NCI-H2029 (cell line): Measurements from ENCODE around the gene PEF1.
"Not testable (repeated sequence)": the region's sequence is repeated elsewhere in the genome, so short reads cannot be mapped to it uniquely, and the experiment has no call there.

Experiments used
- DNase-seq: peaks from one replicate; lab custom pipeline; 2025; lab: John Stamatoyannopoulos, UW

Gene PEF1

DNA sequence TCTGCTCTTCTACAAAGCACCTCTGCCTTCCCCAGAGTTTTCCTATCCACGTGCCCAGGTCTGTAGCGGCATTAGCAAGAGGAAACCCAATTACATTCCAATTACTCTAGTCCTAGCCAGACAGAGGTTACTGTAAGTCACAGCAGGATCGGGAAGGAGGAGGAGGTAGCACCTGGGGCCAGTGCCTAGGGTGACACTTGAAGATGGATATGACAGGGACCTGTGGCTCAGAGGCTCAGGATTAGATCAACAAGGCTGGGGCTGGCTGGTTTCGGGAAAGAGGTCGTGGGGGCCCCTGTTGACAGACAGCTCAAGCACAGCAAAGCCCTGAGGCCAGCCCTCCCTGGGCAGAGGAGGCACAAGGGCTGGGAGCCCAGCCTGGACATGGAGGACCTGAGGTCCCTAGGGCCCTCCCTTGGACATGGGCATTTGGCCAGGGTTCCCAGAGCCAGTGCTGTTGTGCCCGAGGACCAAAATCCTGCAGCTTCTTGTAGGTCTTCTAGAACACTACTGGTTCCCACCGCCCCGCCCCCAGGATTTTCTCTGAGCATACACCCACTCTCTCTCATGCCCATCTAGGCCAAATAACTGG, 30.2 kb downstream of the PEF1 start:
- DNase-seq = no peak

DNA sequence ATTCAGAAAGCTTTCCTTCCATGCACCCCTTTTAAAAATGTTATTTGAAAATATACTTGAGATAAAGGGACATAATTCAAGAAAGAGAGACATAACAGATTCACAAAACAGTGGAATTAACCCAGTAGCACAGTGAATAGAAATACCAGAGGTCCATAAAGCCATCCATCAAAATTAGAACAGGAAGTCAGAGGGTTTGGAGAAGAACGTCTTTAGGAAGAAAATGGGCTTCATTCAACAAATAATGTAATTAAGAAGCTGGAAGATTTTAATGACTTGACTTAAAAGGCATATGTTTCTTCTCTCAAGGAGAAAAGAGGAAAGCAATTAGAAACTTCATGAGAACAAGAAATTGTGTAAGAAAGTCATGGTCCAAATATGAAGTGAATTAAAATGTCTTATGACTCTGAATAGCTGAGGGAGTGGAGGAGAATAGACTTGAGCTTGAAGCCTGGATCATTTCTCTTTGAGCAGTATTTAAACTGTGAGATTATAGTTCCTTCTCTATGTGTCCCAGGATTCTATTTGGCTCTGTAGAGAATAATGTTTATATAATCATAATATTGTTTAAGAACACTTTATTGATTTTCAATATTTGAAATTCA, 35.1 kb downstream of the PEF1 start:
- DNase-seq = no peak

DNA sequence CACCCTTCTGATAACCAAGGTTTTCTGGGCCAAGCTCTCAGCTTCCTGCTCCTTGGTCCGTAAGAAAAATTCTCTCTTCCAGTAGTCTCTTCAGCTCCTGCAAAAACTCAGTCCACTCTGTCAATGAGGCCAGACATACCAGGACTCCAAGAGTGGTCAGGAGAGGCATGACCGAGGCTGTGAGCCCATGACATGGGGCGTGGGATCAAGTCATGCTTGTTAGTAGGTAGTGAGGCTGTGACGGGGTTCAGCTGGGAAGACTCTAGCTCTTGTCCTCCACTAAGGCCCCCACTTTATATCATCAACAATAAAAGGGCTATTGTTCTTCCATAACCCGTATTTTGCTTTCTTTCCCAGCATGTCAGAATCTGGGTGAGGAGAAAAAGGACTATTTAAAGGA, 37.3 kb downstream of the PEF1 start:
- DNase-seq = no peak

DNA sequence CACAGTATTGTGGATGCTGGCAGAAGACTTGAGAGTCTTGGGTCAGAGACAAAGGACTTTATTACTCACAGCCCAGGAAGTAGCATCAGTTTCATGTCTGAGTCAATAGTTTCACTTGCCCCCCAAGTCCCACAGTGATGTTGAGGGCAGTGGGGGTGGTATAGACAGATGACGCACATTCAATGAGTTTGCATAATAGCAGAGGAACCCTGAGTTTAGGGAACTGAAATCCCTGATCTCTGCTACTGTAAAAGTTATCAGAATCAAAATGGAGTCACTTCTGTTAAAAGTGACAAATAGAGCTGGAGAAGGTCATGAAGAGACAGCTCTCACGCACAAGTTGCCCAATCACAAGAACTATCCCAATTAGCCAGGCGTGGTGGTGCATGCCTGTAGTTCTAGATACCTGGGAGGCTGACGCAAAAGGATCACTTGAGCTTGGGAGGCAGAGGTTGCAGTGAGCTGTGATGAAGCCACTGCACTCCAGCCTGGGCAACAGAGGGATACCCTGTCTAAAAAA, 38.7 kb downstream of the PEF1 start:
- DNase-seq = no peak

DNA sequence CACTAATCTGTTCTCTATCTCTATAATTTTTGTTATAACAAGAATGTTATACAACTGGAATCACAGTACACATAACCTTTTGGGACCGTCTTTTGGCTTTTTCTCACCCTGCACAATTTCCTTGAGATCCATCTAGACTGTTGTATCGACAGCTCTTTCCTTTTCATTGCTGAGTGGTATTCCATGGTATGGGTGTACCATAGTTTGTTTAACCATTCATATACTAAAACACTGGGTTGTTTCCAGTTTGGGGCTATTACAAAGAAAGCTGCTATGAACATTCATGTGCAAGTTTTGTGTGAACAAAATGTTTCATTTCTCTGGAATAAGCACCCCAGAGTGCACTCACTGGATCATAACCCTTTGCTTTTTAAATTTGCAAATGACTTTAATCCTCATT, 42.6 kb downstream of the PEF1 start:
- no peak for DNase-seq

DNA sequence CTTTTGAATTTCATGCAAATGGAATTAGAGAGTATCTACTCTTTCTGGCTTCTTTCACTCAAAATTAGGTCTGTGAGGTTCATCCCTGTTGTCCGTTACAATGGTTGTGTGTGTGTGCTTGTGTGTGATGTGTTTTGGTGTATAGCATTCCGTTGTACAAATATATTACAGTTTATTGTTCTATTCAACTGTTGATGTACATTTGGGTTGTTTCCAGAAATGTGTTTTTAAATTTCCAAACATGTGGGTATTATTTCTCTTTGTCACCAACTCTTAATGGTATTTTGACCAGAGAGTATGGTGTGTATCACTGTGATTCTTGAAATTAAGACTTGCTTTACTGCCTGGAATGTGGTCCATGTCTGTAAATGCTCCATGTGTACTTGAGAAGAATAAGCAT, 44.0 kb downstream of the PEF1 start:
- no peak for DNase-seq

DNA sequence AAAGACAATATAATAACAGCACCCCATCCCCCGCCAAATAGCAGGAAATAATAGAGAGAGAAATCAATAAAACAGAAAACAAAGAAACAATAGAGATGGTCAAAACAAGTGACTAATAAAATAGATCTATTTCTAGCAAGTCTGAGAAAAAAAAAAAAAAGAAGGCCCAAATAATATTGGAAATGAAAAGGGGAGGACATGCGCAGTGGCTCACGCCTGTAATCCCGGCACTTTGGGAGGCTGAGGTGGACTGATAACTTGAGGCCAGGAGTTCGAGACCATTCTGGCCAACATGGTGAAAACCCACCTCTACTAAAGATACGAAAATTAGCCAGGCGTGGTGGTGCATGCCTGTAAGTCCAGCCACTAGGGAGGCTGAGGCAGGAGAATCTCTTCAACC, 45.7 kb downstream of the PEF1 start:
- no peak for DNase-seq

DNA sequence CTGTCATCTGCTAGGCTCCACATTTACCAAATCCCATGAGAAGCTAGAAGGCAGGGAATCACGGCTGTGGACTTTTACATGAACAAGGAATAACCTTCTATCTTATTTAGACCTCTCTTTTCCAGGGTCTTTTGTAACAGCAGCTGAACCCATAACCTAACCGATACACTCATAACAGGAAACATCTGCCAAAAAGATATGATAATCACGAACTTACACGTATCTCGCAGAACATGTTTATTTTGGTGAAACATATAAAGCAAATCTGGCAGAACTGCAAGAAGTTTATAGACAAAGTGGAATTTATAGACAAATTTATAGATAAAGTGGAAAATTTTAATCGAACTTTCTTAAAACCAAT, 48.0 kb downstream of the PEF1 start:
- no peak for DNase-seq

DNA sequence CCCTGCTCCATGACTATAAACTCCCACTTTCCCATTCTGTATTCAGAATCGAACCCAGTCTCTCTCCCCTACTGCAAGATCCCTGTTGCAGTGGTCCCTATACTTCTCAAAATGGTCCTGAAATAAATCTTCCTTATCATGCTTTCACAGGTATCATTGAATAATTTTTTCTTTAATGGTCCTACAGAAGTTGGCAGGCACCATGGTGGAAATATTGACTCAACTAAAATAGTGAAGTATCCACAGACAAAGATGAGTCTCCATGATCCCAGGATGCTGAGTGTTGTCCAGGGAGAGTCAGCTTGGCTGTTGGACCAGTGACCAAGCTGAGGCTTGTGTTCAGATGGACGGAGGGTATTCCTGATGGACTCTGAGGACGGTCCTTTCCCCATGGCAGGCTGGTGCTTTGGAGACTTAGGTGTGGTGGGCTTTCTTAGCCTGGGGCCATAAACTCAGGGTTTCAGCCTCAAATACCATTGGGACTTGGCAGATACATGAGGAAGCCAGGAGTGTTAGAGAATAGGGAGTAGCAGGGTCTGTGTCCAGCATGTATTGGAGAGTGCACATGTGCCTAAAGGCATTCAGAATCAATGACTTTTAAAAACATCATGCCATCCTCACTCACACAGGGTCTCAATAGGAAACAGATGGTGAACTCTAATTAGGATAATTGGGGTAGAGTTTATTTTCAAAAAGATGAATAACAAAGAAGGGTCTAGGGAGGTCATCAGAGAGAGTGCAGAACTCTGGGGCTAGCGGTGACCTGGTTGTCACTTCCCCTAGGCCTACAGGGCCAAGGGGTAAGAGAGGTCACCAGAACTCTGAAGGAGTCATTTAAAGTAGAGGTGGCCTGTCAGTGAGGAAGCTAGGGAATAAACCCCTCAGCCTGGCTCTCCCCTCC, 48.6 kb downstream of the PEF1 start:
- DNase-seq = no peak

DNA sequence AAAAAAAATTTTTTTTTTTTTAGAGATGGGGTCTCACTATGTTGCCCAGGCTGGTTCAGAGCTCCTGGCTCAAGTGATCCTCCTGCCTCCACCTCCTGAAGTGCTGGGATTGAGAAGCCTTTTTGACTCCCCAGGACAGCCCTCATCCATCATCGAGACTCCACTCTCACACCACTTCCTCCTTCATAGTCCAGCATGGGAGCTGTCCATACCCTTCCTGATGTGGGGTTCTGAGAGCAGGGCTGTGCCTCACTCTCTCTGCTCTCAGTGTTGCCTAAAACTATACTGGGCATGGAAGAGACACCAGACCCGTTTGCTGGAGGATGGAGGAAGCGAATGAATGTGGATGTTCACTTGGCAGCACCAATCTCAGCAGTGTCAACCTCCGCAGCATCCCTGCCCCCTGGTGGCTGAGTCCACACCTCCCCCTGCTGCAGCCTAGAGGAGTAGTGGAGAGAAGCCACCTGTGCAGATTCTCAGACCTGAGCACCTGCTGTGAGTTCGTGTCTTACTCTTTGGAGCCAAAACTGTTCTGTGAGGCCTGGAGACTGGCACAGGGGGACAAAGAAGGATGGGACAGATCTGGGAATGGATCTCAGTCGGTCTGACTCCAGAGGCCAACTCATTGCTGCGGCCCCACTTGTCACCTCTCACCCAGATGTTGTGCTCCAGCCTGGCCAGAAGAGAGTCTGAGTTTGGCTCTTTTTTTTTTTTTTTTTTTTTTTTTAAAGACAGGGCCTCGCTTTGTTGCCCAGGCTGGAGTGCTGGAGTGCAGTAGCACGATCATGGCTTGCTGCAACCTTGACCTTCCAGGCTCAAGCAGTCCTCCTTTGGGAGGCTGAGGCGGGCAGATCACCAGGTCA, 50.7 kb downstream of the PEF1 start:
- DNase-seq = peak; percentile 32

DNA sequence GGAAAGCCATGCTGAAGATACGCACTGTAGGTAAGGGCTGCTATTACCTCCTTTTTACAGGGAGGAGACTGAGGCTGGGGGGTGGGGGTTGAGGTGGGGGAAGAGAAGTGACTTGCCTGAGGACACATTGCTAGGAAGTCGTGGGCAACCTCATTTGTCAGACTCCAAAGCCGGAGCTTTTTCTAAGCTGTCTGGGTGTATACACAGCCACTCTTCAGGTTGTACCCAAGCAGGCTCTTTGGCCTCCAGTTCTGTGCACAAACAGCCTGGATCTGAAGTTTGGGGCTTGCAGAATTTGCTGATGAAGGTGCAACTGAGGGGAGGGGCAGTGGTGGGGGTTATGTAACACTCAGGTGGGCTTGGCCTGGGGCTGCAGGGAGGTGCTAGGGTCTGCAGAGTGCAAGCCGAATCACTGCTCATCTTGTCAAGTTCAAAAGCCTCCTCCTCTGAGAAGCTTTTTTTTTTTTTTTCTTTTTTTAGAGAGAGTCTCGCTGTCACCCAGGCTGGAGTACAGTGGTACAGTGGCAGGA, 51.5 kb downstream of the PEF1 start:
- no peak for DNase-seq

DNA sequence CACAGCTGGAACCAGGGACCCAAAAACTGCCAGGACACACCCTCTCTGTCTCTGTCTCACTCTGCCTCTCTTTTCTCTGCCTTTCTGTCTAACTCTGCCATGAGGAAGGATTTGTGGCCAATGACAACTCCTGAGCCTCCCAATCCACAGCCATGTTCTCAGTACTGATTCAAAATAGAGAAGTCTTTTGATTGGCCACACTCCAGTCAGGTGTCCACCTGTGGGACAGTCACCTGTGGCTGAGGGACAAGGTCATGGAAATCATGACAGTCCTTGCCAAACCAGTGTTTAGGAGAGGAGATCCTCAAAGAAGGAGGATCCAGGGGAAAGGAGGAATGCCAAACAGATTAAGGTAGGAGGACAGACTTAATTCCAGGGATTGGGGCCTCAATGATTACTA, 52.5 kb downstream of the PEF1 start:
- DNase-seq = no peak

DNA sequence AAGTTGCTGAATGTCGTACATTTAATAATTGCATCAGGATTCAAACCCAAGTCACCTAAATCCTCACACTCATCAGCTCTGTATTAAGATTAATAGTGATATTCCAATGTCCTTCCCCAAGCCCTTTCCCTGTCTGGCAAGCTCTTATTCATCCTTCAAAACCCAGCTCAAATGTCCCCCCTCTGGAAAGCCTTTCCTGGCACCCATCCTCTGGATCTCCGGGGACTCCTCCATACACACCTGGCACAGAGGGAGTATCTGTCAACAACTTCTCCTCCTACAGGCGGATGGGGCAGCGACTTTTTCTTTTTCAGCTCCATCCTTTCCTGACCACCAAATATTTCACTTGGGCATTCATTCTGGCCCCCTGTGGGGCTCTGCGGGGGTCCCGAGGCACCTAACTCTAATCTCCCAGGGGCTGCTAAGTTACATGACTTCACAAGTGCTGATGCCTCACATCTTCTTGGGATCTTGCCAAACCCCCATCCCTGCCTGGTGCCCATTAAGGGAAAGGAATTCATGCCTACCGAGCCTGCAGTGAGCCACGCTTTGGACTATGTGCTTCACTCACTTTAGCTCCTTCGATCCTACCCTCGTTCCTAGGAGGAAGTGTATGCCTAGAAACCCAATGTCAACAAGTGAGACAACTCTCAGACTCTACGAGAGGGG, 53.1 kb downstream of the PEF1 start:
- DNase-seq = no peak

DNA sequence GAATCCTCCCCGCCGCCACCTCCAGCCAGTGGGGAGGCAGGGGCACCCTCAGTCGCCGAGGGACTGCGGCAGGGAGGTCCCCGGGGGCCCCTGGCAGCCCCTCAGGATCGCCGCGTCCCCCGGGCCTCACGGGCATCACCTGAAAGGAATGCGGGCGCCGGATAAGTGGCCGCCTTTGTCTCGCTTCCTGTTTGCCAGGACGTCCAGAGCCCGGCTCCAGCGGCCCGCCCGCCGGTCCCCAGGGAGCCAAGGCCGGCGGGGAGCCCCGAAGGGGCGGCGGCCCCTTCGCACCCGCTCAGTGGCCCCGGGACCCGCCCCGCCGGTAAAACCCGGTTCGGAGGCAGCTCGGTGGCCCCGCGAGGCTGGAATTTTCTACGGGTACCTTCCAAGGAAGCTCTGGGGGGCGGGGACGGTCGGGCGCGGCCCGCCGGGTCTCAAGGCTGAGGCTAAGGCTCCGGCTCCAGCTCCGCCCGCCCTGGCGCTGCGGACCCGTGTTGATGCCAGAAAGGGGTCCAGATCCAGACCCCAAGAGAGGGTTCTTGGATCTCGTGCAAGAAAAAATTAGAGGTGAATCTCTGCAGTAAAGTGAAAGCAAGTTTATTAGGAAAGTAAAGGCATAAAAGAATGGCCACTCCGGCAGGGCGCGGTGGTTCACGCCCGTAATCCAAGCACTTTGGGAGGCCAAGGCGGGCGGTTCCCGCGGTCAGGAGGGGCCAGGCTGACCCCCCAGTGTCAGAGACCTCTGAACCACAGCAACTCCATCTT, 55.7 kb downstream of the PEF1 start:
- DNase-seq = no peak

DNA sequence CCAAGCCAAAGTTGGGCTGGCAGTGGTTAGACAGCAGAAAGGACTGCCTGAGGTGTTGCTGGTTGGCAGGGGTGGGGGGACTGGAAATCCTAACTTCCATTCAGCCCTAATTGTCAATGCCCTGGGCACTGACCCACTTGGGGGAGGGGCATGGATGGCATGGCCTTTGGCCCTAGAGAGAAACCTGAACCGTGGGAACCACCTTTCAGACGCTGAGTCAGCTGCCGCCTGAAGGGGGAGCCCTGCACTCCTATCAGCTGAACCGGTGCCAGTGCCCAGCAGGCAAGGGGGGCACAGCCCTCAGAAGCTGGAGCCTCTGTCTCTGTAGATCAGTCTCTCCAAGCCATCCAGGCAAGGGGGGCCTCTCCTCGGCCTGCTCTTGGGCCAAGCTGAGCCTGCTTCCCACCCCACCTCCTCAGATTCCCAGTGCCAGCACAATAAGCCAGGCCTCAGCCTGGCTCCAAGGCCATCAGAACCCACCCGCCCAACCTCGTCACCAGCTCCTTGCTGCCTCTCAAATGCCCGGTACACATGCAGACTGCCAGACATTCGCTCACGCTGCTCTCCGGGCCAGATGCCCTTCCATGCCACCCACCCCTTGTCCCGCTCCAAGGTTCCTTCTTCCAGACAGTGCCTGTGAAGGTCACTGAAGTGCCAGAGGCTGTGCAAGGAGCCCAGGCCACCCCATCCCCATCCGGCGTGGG, 56.8 kb downstream of the PEF1 start:
- DNase-seq = peak; percentile 25

DNA sequence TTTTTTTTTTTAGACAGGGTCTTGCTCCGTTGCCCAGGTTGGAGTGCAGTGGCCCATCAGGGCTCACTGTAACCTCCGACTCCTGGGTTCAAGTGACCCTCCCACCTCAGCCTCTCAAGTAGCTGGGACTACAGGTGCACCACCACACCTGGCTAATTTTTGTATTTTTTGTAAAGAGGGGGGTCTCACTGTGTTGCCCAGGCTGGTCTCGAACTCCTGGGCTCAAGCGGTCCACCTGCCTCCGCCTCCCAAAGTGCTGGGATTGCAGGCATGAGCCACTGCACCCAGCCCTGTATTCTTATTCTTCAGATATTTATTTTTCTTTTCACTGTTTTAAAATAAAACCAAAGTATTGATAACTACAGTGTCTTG, 57.4 kb downstream of the PEF1 start:
- DNase-seq = not testable (repeated sequence)

DNA sequence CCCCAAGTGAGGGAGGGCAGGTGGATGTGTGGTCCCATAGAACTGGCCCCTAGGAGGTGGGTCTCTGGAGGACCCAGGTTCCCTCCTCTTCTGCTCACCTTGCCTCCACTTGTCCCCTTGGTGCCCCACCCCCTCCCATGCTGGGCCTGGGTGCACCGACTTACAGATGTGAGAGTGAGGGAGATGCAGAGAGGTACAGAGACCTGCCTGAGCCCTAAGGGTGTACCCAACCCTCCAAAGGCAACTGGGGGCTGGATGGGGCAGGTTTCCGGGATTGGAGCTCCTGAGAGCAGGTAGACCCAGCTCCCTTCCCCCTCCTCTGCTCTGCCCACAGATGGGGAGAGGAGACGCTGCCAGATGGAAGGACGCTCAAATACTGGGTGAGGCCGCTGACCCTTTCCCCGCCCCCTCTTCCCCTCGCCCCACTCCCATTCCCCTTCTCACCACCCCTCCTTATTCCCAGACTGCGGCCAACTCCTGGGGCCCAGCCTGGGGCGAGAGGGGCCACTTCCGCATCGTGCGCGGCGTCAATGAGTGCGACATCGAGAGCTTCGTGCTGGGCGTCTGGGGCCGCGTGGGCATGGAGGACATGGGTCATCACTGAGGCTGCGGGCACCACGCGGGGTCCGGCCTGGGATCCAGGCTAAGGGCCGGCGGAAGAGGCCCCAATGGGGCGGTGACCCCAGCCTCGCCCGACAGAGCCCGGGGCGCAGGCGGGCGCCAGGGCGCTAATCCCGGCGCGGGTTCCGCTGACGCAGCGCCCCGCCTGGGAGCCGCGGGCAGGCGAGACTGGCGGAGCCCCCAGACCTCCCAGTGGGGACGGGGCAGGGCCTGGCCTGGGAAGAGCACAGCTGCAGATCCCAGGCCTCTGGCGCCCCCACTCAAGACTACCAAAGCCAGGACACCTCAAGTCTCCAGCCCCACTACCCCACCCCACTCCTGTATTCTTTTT, 58.0 kb downstream of the PEF1 start:
- DNase-seq = no peak

DNA sequence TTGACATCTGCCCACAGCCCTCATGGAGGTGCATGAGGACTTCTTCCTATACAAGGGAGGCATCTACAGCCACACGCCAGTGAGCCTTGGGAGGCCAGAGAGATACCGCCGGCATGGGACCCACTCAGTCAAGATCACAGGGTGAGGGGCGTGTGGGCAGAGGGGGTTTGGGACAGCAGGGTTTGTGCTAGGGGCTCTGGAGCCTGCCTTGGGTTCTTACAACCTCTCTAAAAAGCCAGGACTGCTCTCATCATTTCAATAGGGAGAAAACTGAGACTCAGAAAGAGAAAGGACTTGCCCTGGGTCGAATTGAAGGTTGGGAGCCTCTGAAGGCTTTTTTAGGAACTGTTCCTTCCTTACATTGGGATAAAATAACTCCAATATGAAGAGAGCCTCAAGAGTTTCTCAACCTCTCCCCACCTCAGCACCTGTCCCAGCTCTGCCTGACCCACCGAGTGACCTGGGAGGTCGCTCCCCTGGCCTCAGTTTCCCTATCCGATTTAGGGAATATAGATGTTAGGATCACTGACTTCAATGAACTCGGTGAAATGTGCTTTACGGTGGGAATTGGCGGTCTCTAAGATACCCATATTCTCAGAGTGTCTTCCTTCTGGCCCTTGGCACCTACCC, 58.8 kb downstream of the PEF1 start:
- DNase-seq = no peak
